ENCODE measurements around the gene SLC28A1.
A peak's percentile ranks its signal among the peaks of the same experiment; 100 is the strongest.

SLC28A1 gene

DNA sequence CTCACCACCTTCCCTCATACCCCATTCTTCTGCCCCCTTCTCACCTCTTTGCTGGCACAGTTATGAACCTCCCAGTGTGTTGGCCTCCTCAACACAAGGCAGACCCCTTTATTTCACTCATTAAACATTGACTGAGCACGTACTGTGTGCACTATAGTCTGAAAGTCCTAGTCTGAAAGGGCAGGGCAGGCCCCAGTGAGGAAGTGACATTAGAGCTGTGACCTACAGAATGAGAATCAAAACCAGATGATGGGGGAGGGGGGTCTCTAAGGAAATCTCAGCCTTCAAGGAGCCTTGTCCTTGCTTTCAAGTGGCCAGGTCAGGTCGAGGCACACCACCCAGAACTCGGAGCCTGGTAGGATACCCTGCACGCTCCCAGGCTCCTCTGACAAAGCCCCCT, 3.5 kb downstream of the SLC28A1 start:
- no peak for DNase-seq

DNA sequence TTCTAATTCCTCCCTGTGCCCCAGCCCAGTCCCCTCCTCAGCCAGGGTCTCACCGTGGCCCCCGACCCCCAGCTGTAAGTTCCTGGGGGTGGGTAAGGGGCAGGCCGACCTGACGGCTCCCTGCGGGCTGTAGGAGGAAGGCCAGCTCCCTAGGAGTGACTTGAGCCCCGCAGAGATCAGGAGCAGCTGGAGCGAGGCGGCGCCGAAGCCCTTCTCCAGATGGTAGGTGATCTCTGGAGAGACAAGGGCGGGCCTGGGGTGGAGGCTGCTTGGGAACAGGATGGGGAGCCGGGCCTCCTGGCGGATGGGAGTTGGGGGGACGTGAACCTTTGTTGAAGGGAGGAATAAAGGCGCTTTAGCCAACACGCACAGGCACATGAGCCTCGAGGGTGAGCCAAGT, 4.2 kb downstream of the SLC28A1 start:
- DNase-seq: no peak

GRCh38 chr15:84889313-84889990, 5.0 kb downstream of the SLC28A1 start:
- no peak for DNase-seq

DNA sequence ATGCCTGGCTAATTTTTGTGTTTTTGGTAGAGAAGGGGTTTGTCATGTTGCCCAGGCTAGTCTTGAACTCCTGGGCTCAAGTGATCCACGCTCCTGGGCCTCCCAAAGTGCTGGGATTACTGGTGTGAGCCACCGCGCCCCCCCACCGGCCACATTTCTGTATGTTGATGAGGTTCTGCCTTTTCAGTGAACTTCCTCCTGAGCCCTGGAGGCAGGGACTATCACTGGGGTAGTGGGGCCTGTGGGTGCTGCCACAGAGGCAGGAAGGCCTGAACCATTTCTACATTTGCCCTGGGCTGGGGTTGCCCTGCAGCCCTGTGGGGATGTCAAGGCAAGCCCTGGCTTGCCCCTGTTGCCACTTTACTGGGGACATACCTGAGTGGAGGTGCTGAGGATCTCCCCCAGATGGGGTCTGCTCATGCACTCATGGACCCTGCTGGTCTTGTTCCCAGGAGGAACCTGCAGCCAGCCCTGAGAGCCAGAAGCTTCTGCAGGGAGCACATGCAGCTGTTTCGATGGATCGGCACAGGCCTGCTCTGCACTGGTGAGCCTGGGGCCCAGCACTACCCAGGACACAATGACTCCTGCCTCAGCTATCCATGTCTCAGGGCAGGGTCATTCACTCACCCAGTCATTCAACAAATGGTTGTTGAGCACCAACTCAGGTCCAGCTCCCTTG, 5.7 kb downstream of the SLC28A1 start:
- no peak for DNase-seq

DNA sequence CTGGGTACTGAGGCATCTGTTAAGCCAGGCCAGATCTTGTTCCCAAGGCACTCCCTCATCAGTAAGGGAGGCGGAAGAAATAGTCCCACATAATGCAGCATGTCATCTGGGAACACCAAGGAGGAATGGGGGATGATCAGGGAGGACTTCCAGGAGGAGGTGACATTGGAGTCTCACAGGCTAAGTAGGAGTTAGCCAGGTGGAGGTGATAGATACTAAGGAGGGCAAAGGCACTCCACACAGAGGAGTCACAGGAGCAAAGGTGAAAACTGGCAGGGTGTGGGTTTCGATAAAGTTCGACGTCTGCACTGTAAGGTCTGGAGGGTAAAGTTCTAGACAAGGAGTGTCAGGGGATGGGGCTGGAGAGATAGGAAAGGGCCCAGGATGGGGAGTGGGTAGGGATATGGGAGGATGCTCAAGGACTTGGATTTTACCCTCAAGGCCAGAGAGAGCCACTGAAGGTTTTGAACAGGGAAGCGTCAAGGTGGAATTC, 6.3 kb downstream of the SLC28A1 start:
- DNase-seq: no peak

GRCh38 chr15:84891339-84891738, 6.9 kb downstream of the SLC28A1 start:
- DNase-seq: no peak

DNA sequence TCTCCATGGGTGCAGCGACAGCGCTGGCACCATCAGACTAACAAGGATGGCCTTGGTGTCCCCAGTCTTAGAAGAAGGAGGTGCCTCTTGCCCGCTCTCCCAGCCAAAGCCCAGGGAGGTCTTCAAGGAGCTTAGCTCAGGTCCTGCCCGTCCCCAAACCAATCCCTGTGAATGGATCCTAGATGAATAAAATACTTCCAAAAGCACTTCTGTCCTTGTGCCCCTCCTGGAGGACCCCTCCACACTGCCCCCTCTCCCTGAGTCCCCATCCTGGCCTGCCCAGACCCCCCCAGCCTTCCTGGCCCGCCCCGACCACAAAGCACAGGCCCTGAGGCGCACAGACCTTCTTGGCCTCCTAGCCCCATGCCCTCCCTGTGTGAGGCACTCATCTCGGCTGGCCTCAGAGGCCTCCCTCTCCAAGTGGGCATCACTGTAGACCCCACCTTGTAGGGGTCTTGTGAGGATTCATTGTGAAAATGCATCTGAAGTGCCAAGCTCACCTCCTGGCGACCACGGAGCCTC, 8.4 kb downstream of the SLC28A1 start:
- DNase-seq: no peak

GRCh38 chr15:84893607-84894006, 9.1 kb downstream of the SLC28A1 start:
- DNase-seq: no peak

DNA sequence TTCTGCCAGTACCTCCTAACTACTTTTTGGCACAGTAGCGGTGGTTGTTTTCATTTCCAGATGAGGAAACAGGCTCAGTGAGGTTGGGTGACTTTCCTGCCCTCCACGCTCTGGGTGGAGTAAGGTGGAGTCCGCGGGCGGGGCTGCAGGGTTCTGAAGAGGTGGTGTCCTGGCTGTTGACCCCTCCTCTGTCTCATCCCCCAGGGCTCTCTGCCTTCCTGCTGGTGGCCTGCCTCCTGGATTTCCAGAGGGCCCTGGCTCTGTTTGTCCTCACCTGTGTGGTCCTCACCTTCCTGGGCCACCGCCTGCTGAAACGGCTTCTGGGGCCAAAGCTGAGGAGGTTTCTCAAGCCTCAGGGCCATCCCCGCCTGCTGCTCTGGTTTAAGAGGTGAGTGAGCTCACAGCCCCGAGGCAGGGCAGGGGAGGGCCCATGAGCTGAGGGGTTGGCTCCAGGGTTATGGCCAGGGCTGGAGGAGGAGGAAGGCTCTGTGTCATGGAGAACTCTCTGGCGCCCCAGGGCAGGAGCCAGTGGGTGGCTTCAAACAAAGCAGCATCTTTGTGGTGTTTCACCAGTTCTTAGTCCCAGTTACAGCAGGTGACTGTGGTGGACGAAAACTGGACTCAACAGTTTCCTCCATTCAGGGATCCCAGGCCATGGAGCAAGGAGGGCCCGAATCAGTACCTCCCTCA, 10.4 kb downstream of the SLC28A1 start:
- no peak for DNase-seq

DNA sequence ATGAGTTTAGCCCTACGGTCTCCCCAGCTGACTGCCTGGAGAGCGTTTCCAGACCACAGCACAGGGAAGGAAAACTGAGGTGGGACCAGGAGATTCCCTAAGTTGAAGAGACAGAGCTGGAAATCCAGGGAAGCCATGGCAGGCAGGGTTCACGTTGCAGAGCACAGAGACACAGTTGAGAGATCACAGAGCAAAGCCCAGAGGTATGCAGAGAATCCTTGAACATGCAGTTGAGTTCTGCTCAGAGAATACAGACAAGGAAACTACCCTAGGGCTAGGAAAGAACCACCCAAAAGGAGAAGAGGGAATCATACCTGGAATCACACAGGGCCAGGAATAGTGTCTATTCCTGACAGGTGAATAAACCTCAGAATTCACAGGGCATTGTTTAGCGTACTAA, 14.3 kb downstream of the SLC28A1 start:
- no peak for DNase-seq

DNA sequence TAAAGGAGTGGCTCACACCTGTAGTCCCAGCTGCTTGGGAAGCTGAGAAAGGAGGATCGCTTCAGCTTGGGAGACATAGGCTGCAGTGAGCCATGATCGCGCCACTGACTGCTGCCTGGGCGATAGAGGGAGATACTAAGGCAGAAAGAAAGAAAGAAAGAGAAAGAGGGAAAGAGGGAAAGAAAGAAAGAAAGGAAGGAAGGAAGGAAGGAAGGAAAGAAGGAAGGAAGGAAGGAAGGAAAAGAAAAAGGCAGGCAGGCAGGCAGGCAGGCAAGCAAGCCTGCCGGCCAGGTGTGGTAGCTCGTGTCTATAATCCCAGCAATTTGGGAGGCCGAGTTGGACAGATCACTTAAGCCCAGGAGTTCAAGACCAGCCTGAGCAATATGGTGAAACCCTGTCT, 15.3 kb downstream of the SLC28A1 start:
- DNase-seq: no peak

- no peak for DNase-seq
These were observed 17.1 kb downstream of the SLC28A1 start for GRCh38 chr15:84901540-84901939.

- no peak for DNase-seq
These were observed 19.3 kb downstream of the SLC28A1 start for GRCh38 chr15:84903751-84904150.

DNA sequence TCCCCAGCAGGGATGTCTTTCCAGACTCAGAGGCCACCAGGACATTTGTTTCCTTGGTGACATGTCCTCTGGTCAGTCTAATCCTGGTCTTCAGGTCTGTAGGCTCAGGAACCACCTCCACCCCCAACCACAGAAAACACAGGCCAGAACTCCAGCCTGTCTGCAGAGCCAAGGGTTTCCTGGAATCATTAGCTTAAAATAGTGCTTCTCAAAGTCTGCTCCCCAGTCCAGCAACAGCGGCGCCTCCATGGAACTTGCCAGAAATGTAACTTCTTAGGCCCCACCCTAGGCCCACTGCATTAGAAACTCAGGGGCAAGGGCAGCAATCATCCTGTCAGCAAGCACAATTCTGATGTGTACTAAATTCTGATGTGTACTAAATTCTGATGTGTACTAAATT, 20.0 kb downstream of the SLC28A1 start:
- no peak for DNase-seq

DNA sequence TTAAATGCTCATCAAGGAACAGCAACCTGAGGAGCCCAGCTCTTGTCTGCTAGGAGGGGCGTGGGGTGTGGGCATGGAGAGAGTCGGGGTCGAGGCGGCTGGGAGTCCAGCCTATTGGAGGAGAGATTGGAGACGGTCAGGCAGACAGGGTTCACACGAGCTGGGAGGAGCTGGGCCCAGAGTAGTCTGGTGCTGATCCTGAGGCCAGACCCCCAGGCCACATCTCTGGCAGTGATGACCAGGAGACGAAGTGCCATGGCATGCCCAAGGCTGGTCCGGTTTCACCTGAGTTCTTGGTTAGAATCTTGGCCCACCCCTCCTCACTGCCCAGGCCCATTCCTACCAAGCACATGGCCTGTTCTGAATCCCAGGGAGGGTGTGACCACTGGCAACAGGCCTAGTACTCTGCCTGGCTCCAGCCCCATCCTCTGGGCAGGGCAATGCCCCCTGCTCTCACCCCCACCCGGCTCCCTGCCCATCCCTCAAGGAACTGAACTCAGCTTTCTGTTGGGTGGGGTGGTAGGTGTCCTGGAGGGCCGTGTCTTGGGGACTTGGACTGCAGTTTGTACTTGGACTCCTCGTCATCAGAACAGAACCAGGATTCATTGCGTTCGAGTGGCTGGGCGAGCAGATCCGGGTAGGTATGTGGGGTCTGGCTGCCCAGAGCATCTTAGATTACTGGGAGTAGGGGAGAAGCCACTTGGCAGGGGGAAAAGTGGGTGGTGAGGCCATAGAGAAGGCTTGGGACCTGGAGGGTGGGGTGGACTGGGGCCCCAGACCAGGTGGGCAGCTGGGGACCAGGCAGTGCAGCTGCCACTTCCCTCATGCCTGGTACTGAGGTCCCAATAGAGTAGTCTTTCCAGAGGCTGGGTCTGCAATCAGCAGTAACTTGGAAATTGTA, 20.8 kb downstream of the SLC28A1 start:
- DNase-seq: no peak

DNA sequence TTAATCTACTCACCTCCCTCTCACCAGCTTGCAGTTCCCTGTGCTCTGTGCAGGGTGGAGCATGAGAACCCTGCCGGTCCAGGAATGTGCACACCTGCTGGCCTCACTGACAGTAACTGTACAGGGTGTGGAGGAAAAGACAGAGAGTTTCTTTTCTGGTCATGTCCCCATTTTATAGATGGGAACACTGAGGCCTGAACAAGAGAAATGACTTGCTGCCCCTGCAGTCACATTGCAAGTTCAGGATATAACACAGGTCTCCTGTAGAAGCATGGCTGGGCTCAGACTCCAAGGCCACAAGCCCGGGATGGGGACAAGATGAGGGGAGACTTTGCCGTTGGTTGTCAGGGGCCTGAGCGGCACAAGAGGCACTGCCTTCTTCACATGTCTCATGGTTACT, 23.3 kb downstream of the SLC28A1 start:
- DNase-seq: no peak

GRCh38 chr15:84908564-84908963, 24.1 kb downstream of the SLC28A1 start:
- DNase-seq: no peak

DNA sequence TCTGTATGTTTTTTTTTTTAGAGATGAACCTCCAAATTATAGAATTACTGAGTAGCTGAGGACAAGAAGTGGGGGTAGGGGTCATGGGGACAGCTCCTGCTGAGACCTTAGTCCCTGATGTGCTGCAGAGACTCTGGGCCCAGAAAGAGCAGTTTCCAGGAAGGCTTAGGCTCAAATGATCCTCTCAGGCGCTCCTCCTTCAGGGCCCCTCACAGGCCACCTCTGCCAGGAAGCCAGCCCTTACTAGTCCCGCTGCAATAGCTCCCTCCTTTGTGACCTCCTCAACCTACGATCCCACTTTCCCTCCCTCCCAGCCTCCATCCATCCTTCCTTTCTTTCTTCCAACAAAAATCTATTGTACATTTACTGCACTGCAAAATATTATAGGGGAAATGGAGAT, 24.6 kb downstream of the SLC28A1 start:
- no peak for DNase-seq

- no peak for DNase-seq
These were observed 25.3 kb downstream of the SLC28A1 start for GRCh38 chr15:84909782-84910181.

DNA sequence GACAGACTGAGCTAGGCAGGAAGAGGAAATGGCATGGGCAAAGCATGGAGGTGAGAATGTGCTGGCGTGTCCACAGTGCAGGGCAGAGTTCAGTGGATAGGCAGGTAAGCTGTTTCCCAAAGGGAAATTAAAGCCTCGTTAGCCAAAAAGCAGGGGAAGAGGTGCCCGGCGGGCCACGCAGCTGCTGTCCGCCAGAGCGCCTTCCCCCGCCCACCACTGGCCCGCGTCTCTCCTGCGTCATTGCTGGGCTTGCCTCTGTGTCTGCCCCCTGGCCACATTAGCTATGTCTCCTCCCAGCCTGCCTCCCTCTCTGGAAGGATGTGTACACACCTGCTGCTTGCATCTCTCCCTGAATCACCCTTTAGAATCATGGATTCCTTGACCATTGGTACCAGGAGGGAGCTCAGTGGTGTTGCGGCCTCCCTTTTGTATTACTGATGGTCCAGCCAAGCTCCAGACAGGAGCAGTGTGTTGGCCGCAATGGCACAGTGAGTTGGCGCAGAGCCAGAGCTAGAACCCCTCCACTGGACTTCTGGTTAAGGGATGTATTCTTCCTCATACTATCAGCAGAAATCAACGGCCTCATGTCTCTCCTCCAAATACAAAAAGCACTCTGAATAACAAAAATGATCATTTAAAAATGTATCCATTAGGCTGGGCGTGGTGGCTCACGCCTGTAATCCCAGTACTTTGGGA, 26.6 kb downstream of the SLC28A1 start:
- peak; percentile 86 for DNase-seq

- no peak for DNase-seq
These were observed 27.6 kb downstream of the SLC28A1 start for GRCh38 chr15:84911879-84912660.

Data from SHP77 treated with DMSO at 0.1 percent for 48 hours (cell line).